Brain pericyte (primary cell): Measurements from ENCODE around the gene CUTC.
A peak's percentile ranks its signal among the peaks of the same experiment; 100 is the strongest.
"Not testable (repeated sequence)": the region's sequence is repeated elsewhere in the genome, so short reads cannot be mapped to it uniquely, and the experiment has no call there.

Experiments used
- DNase-seq: peaks from one replicate; pipeline ENCODE4 v3.0.0-alpha.2; 2012; ENCODE audit warnings: low read depth, low spot score

The CUTC gene

GRCh38 chr10:99732033-99732842 lies at the start of gene CUTC, which contains the start of gene COX15:
CUTC (plus strand) TSS chr10:99732234; CDS start chr10:99732349, 115 bp downstream.
COX15 (minus strand) TSS chr10:99732127; CDS start chr10:99732049, 78 bp downstream.
- DNase-seq = peak; percentile 85

GRCh38 chr10:99682752-99683151 lies 49.3 kb upstream of the CUTC start:
- DNase-seq = no peak

GRCh38 chr10:99685597-99685967 lies 46.5 kb upstream of the CUTC start:
- no peak for DNase-seq

GRCh38 chr10:99689461-99689860 lies 42.6 kb upstream of the CUTC start:
- DNase-seq = no peak

GRCh38 chr10:99693933-99694583 lies 38.0 kb upstream of the CUTC start:
- DNase-seq = no peak

- no peak for DNase-seq
Observed at GRCh38 chr10:99695761-99696160, 36.3 kb upstream of the CUTC start.

- no peak for DNase-seq
Observed at GRCh38 chr10:99698504-99699080, 33.4 kb upstream of the CUTC start.

- DNase-seq = no peak
Observed at GRCh38 chr10:99700649-99701048, 31.4 kb upstream of the CUTC start.

GRCh38 chr10:99708428-99709012 lies 23.5 kb upstream of the CUTC start:
- DNase-seq = no peak

GRCh38 chr10:99709480-99710229 lies 22.4 kb upstream of the CUTC start:
- no peak for DNase-seq

- no peak for DNase-seq
Observed at GRCh38 chr10:99711129-99711719, 20.8 kb upstream of the CUTC start.

GRCh38 chr10:99714446-99714845 lies 17.6 kb upstream of the CUTC start:
- DNase-seq = no peak

- no peak for DNase-seq
Observed at GRCh38 chr10:99720387-99720786, 11.6 kb upstream of the CUTC start.

- no peak for DNase-seq
Observed at GRCh38 chr10:99730026-99730425, 2.0 kb upstream of the CUTC start.

- no peak for DNase-seq
Observed at GRCh38 chr10:99731306-99732032, 565 bp upstream of the CUTC start.

- no peak for DNase-seq
Observed at GRCh38 chr10:99733366-99733765, 1.3 kb downstream of the CUTC start.

- DNase-seq = not testable (repeated sequence)
Observed at GRCh38 chr10:99734111-99734510, 2.1 kb downstream of the CUTC start.

GRCh38 chr10:99740260-99740659 lies 8.2 kb downstream of the CUTC start:
- DNase-seq = no peak

- no peak for DNase-seq
Observed at GRCh38 chr10:99740933-99741559, 9.0 kb downstream of the CUTC start.

GRCh38 chr10:99742254-99742653 lies 10.2 kb downstream of the CUTC start:
- DNase-seq = no peak
